Retinal pigment epithelial cell (primary cell): ENCODE results near the gene CREB3L2.
"Not testable (repeated sequence)": the region's sequence is repeated elsewhere in the genome, so short reads cannot be mapped to it uniquely, and the experiment has no call there.

ENCODE experiments used
- DNase-seq: peaks from one replicate; pipeline ENCODE4 v3.0.0-alpha.2; 2010; ENCODE audit warnings: low read depth
- H3K4me3 ChIP-seq: 2 replicates; pipeline ENCODE4 v1.5.1; 2011; ENCODE audit warnings: mild to moderate bottlenecking, low read length, control low read depth, moderate library complexity
- TF ChIP-seq, protein P1 (sequence below): conservative IDR thresholded peaks from 2 replicates; pipeline ENCODE4 v1.5.1; 2011; ENCODE audit warnings: low read depth, low read length, control low read depth, inconsistent platforms

CREB3L2 gene

DNA sequence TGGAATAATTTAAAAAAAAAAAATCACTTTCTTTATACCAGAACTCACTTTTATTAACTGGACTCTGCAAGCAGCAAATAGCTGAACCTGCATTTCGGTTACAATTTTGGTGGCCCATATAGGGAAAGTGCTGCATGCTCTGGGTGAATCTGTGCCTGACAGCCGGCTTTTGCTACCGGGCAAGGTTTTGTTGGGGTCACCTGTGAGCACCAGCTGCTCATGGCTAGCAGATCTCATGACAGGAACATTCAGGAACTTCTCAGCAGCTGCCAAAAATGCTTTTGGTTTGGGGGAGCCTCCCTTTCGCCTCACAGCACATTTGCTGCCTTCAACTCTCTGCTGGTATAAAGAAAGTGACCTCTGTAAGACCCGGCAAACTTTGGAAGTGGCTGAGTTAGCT, 13.2 kb upstream of the CREB3L2 start:
- TF ChIP-seq, protein P1, sequence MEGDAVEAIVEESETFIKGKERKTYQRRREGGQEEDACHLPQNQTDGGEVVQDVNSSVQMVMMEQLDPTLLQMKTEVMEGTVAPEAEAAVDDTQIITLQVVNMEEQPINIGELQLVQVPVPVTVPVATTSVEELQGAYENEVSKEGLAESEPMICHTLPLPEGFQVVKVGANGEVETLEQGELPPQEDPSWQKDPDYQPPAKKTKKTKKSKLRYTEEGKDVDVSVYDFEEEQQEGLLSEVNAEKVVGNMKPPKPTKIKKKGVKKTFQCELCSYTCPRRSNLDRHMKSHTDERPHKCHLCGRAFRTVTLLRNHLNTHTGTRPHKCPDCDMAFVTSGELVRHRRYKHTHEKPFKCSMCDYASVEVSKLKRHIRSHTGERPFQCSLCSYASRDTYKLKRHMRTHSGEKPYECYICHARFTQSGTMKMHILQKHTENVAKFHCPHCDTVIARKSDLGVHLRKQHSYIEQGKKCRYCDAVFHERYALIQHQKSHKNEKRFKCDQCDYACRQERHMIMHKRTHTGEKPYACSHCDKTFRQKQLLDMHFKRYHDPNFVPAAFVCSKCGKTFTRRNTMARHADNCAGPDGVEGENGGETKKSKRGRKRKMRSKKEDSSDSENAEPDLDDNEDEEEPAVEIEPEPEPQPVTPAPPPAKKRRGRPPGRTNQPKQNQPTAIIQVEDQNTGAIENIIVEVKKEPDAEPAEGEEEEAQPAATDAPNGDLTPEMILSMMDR = no peak
- no peak overlapping the region for H3K4me3 ChIP-seq
- no peak for DNase-seq

DNA sequence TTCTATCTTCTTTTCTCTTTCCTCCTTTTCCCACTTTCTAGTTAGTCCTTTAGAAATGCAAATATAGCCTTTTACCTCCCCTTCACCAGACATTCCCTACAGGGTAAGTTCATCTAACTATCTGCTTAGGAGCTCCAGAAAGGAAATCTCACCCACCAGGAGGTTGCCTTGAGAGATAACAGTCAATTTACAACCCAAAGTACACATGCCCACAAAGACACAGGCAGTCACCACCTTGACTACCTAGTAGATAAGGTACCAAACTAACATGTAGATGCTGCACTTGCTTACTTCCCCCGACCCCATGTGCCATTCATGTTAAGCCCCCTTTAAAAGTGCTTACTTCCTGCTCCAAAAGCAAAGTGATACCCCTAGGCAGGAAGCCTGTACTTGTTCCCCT, 12.8 kb upstream of the CREB3L2 start:
- DNase-seq = no peak
- TF ChIP-seq, protein P1 = no peak
- H3K4me3 ChIP-seq = no peak overlapping the region

DNA sequence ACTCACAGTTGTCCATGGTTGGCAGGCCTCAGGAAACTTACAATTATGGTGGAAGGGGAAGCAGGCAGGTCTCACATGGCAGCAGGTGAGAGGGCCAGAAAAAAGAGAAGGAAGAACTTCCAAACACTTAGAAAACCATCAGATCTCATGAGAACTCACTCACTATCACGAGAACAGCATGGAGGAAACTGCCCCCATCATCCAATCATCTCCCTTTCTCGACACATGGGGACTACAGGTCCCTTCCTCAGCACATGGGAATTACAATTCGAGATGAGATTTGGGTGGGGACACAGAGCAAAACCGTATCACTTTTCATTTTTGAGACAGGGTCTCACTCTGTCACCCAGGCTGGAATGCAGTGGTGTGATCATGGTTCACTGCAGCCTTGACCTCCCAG, 12.3 kb upstream of the CREB3L2 start:
- DNase-seq, H3K4me3 ChIP-seq: not testable (repeated sequence)

DNA sequence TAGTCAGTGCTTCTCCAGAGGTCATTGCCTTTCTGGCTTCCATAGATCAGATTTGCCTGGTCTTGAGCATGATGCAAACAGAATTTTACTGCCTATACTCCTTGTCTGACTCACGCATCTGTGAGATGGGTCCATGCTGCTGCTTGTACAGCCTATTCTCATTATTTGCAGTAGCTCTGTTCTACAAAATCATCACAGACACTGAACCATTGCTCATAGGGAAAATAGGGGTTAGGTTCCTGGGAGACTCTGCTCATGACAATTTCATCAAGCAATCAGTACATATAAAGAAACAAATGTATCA, 7.4 kb upstream of the CREB3L2 start:
- no peak overlapping the region for H3K4me3 ChIP-seq
- TF ChIP-seq, protein P1 = no peak
- no peak for DNase-seq

DNA sequence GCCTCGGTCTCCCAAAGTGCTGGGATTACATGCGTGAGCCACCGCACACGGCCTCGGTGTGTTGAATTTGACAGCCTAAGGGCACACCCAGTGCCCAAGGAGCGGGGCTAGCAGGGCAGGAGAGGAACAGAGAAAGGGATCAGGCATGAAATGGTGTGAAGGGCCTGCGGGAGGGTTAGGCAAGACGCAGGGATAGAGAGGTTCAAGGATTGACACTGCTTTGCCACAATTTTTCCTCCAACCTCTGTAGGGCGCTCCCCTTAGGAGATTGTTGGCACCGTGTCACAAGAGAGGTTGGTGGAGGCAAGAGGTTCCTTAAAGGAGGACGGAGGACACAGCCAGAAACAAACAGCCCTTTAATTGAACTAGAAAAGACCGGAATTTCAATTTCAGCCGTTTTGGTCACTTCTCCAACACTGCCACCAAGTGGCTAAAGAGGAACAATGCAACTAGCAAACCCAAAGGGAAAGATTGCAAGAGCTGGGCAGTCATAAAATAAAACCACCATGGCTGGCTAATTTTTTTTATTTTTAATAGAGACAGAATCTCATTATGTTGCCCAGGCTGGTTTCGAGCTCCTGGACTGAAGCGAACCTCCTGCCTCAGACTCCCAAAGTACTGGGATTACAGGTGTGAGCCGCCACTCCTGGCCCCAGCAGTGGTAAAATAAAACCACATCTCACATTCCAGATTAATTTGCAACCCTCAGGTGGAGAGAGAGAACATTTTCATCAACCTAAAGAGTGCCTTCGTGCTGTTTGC, 6.9 kb upstream of the CREB3L2 start:
- DNase-seq = no peak
- TF ChIP-seq, protein P1 = peak; percentile 87
- no peak overlapping the region for H3K4me3 ChIP-seq

DNA sequence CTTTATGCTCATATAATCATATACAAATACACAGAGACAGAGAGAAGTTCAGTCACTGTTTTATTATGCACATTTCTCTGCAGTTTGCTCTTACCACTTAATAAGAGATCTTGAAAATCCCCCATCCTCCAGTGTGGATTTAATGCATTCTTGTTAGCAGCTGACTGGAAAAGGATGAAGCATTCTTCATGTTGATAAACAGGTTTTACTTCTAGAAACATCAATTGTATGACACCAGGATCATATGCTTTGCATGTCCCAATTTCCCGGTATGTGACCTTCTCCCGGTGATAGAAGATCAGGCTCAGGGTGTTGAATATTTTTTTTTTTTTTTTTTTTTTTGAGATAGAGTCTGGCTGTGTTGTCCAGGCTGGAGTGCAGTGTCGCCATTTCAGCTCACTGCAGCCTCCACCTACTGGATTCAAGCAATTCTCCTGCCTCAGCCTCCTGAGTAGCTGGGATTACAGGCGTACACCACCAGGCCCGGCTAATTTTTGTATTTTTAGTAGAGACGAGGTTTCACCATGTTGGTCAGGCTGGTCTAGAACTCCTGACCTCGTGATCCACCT, 6.2 kb upstream of the CREB3L2 start:
- DNase-seq = no peak
- TF ChIP-seq, protein P1 = no peak
- no peak overlapping the region for H3K4me3 ChIP-seq

DNA sequence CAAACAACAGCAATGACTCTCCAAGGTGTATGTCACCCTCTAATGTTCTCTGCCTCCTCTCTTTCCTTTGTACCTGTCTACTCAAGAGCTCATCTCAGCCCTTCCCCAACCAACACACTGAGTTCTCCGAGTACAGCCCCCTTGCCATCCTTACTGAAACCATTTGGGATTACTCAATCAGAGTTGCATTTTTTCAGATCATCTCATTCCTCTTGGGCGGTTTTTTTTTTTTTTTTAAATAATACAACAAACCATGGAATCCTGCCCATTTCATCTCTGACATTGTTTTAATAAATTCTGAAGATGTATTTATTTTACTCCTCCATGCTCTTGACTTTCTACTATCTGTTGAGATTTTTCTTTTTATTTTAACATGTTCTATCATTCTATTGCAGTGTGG, 4.2 kb upstream of the CREB3L2 start:
- DNase-seq = no peak
- H3K4me3 ChIP-seq = no peak overlapping the region
- TF ChIP-seq, protein P1 = no peak
